KMS-11 (cell line): ENCODE data around the gene COL18A1.

Experiments
- H2AFZ ChIP-seq: fragments of 200-600 bp; sonication (generic); 2 replicates; pipeline ENCODE4 v1.6.1; 2016; ENCODE audit warnings: antibody characterized with exemption, mixed run types, low read depth
- H3K27ac ChIP-seq: fragments of 200-600 bp; sonication (generic); 2 replicates; pipeline ENCODE4 v1.6.1; 2016; ENCODE audit warnings: mild to moderate bottlenecking, mixed run types
- H3K27me3 ChIP-seq: fragments of 200-600 bp; sonication (generic); 2 replicates; pipeline ENCODE4 v1.6.1; 2017; ENCODE audit warnings: mild to moderate bottlenecking, low read depth, mixed run types, moderate library complexity; ENCODE audit not compliant: insufficient read depth
- H3K36me3 ChIP-seq: fragments of 200-600 bp; sonication (generic); 2 replicates; pipeline ENCODE4 v1.6.1; 2017; ENCODE audit warnings: mild to moderate bottlenecking, mixed run types; ENCODE audit not compliant: insufficient read depth
- H3K4me1 ChIP-seq: fragments of 200-600 bp; sonication (generic); 2 replicates; pipeline ENCODE4 v1.6.1; 2016; ENCODE audit warnings: mild to moderate bottlenecking, low read depth, mixed run types; ENCODE audit not compliant: poor library complexity, severe bottlenecking
- H3K4me2 ChIP-seq: fragments of 200-600 bp; sonication (generic); 2 replicates; pipeline ENCODE4 v1.7.0; 2016; ENCODE audit warnings: mild to moderate bottlenecking, mixed run types
- H3K4me3 ChIP-seq: fragments of 200-600 bp; sonication (generic); IDR thresholded peaks from 2 replicates; pipeline ENCODE4 v1.6.1; 2017; ENCODE audit warnings: low read depth, low read length, mixed read lengths; ENCODE audit not compliant: insufficient read depth
- H3K79me2 ChIP-seq: fragments of 200-600 bp; sonication (generic); 2 replicates; pipeline ENCODE4 v1.6.1; 2016; ENCODE audit warnings: low read depth, mixed run types; ENCODE audit not compliant: insufficient read depth
- H3K9ac ChIP-seq: fragments of 200-600 bp; sonication (generic); 2 replicates; pipeline ENCODE4 v1.6.1; 2016; ENCODE audit warnings: mild to moderate bottlenecking, mixed run types
- H4K20me1 ChIP-seq: fragments of 200-600 bp; sonication (generic); 2 replicates; pipeline ENCODE4 v1.6.1; 2016; ENCODE audit warnings: mild to moderate bottlenecking, mixed run types; ENCODE audit not compliant: insufficient read depth
- TF ChIP-seq, protein P1 (sequence below): fragments of 200-600 bp; sonication (generic); conservative IDR thresholded peaks from 2 replicates; pipeline ENCODE4 v1.6.1; 2017; ENCODE audit warnings: low read depth, mild to moderate bottlenecking, antibody characterized with exemption, low read length, moderate library complexity, mixed read lengths

COL18A1 gene

DNA sequence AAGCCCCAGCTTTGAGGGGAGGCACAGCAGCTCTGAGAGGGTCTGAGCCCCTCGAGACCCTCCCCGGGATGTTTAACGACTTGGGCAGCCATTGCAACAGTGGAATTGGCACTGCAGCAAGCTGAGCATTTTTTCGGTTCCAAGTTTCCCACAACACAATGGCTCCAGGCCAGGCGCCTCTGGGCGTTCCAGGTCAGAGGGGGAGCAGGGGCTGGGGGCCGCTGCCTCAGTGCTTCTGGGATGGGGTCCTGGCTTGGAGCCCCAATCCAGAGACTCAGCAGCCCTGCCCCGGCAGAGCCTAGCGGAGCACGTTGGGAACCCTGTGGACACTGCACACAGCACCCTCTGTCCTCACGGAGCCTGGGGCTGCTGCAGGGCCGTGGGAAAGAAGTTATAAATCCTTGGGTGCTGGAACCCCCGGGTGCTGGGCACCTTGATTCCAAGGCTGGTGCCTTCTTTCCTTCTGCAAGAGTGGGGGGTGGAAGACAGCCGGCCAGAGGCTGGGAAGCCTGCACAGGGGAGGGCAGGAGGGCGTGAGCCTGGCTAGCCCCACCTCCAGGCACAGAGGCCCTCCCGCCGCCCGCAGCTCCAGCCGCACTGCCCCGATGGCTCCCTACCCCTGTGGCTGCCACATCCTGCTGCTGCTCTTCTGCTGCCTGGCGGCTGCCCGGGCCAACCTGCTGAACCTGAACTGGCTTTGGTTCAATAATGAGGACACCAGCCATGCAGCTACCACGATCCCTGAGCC lies 50.1 kb downstream of the COL18A1 start:
- Histone ChIP-seq H3K9ac (no peak overlapping the region), H3K79me2 (no peaks in the 10 kb centered on the region), H3K36me3 (no peaks in the 10 kb centered on the region), H3K27ac (no peak overlapping the region), H3K4me2 (no peak overlapping the region), H3K4me1 (no peaks in the 10 kb centered on the region), H3K4me3 (no peak overlapping the region), H2AFZ (no peak overlapping the region), H4K20me1 (no peaks in the 10 kb centered on the region), H3K27me3 (peaks cover 47% of the 10 kb centered on the region)
- TF ChIP-seq, protein P1, sequence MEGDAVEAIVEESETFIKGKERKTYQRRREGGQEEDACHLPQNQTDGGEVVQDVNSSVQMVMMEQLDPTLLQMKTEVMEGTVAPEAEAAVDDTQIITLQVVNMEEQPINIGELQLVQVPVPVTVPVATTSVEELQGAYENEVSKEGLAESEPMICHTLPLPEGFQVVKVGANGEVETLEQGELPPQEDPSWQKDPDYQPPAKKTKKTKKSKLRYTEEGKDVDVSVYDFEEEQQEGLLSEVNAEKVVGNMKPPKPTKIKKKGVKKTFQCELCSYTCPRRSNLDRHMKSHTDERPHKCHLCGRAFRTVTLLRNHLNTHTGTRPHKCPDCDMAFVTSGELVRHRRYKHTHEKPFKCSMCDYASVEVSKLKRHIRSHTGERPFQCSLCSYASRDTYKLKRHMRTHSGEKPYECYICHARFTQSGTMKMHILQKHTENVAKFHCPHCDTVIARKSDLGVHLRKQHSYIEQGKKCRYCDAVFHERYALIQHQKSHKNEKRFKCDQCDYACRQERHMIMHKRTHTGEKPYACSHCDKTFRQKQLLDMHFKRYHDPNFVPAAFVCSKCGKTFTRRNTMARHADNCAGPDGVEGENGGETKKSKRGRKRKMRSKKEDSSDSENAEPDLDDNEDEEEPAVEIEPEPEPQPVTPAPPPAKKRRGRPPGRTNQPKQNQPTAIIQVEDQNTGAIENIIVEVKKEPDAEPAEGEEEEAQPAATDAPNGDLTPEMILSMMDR: no peak

DNA sequence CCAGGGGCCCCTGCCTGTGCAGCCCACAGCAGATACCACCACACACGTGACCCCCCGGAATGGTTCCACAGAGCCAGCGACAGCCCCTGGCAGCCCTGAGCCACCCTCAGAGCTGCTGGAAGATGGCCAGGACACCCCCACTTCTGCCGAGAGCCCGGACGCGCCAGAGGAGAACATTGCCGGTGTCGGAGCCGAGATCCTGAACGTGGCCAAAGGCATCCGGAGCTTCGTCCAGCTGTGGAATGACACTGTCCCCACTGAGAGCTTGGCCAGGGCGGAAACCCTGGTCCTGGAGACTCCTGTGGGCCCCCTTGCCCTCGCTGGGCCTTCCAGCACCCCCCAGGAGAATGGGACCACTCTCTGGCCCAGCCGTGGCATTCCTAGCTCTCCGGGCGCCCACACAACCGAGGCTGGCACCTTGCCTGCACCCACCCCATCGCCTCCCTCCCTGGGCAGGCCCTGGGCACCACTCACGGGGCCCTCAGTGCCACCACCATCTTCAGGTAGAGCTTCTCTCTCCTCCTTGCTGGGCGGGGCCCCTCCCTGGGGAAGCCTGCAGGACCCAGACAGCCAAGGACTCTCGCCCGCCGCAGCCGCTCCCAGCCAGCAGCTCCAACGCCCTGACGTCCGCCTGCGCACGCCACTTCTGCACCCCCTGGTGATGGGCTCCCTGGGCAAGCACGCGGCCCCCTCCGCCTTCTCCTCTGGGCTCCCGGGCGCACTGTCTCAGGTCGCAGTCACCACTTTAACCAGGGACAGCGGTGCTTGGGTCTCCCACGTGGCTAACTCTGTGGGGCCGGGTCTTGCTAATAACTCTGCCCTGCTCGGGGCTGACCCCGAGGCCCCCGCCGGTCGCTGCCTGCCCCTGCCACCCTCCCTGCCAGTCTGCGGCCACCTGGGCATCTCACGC lies 51.0 kb downstream of the COL18A1 start:
- Histone ChIP-seq H3K36me3 (no peaks in the 10 kb centered on the region), H3K79me2 (no peaks in the 10 kb centered on the region), H3K9ac (no peak overlapping the region), H3K27me3 (peaks cover 47% of the 10 kb centered on the region), H3K27ac (no peak overlapping the region), H2AFZ (no peak overlapping the region), H3K4me1 (no peaks in the 10 kb centered on the region), H3K4me2 (no peak overlapping the region), H4K20me1 (no peaks in the 10 kb centered on the region), H3K4me3 (no peak overlapping the region)
- TF ChIP-seq, protein P1: no peak

DNA sequence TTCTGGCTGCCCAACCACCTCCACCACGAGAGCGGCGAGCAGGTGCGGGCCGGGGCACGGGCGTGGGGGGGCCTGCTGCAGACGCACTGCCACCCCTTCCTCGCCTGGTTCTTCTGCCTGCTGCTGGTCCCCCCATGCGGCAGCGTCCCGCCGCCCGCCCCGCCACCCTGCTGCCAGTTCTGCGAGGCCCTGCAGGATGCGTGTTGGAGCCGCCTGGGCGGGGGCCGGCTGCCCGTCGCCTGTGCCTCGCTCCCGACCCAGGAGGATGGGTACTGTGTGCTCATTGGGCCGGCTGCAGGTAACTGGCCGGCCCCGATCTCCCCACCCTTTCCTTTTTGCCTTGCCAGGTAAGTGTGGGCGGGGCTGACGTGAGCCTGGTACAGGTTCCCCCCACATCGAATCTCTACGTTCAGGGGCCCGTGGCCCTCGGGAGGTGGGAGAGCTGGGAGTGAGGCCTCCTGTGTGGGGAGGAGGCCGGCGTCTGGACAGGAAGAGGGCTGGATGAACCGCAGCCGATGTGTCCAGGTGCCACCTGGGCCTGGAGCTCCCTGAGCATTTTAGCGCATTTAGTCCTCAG lies 51.7 kb downstream of the COL18A1 start:
- H3K27ac ChIP-seq: no peak overlapping the region
- no peaks in the 10 kb centered on the region for H4K20me1 ChIP-seq
- no peak overlapping the region for H3K9ac ChIP-seq
- H3K79me2 ChIP-seq: no peaks in the 10 kb centered on the region
- TF ChIP-seq, protein P1: no peak
- H3K4me3 ChIP-seq: no peak overlapping the region
- no peak overlapping the region for H3K4me2 ChIP-seq
- H3K27me3 ChIP-seq: peaks cover 46% of the 10 kb centered on the region
- H3K4me1 ChIP-seq: no peaks in the 10 kb centered on the region
- no peak overlapping the region for H2AFZ ChIP-seq
- H3K36me3 ChIP-seq: no peaks in the 10 kb centered on the region

DNA sequence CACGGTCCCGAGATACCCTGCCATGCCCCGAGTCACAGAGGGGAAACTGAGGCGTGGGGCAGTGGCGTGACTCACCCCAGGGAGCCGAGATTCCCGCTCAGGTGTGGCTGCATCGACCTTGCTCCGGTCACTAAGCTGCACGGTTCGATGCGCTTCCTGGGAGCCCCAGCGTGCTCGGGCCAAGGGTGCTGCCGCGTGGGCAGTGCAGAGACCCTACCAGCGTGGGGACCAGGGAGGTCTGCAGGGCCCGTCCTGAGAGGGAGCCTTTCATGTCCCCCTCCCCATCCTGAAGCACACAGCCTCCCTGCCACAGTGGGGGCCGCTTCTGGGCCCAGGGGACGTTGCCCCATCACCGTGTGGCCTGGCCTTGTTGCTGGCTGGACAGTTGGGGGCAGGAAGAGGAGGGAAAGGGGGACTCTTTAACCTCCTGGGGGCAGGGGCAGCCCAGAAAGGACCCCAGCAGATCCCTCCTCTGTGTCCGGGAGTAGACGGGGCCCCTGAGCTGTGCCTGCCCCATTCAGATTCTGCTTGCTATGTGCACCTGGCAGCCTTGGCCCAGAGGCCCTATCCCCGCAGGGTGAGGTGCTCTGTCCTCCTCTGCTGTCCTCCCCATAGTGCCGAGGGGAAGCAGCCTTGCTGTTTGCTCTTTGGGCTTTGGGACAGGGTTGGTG lies 52.3 kb downstream of the COL18A1 start:
- no peaks in the 10 kb centered on the region for H3K79me2 ChIP-seq
- no peaks in the 10 kb centered on the region for H3K4me1 ChIP-seq
- no peak overlapping the region for H3K4me3 ChIP-seq
- H3K9ac ChIP-seq: no peak overlapping the region
- H3K36me3 ChIP-seq: no peaks in the 10 kb centered on the region
- H2AFZ ChIP-seq: no peak overlapping the region
- H4K20me1 ChIP-seq: no peaks in the 10 kb centered on the region
- H3K27ac ChIP-seq: no peak overlapping the region
- H3K4me2 ChIP-seq: no peak overlapping the region
- H3K27me3 ChIP-seq: peaks cover 48% of the 10 kb centered on the region
- TF ChIP-seq, protein P1: no peak
